ENCODE measurements around the gene RPTOR.

The RPTOR gene

DNA sequence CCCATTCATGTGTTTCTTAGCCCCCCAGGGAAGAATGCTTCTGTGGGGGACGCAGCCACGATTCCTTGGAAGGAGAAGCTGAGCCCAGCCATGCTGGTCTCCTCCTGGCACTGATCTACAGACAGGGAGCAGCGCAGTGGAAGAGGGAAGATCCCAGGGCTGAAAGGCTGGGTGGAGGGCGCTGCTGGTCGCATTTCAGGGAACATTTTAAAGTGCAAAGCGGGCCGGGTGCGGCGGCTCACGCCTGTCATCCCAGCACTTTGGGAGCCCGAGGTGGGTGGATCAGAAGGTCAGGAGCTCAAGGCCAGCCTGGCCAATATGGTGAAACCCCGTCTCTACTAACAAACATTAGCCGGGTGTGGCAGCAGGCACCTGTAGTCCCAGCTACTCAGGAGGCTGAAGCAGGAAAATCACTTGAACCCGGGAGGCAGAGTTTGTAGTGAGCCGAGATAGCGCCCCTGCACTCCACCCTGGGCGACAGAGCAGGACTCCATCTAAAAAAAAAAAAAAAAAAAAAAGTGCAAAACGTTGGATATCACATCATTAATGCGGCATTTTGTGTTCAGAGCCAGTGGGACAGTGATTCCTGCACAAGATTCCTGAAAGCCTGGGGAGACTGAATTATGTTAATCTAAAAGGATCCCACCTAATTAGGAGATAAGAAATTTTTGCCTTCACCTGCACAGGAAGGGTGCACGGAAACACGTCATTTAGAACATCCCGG is 446.4 kb downstream of the RPTOR start:
- no peak for DNase-seq

- peak; percentile 70 to 81 for DNase-seq
These were observed 447.0 kb downstream of the RPTOR start, which contains the start of gene CHMP6 for GRCh38 chr17:80991645-80992076. Gene CHMP6, plus strand, starts transcription at chr17:80991841. Its CDS starts 78 bp downstream, at chr17:80991919.

GRCh38 chr17:80992077-80992947 is 447.7 kb downstream of the RPTOR start:
- DNase-seq = peak in 1 of 2 donors; percentile 8

GRCh38 chr17:80992948-80993624 is 448.4 kb downstream of the RPTOR start:
- DNase-seq = no peak

GRCh38 chr17:80995131-80995530 is 450.5 kb downstream of the RPTOR start:
- DNase-seq = no peak

DNA sequence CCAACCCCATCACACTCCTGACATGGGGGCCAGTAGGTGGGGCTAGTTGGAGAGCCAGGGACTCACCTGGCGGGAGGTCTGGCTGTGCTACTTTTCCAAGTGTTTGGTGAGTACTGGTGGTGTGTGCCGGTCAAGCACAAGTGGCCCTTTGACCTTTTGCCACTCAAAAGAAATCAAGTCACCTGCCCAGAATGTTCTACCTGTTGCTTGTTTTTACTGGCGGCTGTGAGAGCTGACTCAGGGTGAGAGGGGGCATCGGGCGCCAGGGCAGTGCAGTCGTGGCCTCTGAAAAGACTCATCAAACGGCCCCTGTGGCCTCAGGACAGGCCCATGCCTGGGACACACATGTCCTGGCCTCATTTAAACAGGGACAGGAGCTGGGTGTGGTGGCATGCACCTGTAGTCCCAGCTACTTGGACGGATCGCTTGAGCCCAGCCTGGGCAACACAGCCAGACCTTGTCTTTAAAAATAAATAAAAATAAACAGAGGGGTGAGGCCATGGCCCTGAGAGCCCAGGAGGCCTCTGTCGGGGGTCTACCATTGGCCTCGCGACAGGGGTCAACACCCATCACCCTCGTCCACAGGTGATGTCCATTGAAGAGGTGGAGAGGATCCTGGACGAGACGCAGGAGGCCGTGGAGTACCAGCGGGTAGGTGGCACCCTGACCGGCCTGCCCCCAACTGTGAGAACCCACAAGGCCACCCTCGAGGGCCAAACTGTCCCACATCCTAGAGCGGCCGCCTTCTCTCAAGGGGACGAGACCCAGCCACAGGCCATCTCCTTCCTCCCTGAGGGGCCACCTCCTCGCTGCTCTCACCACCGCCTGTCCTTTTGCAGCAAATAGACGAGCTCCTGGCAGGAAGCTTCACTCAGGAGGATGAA is 452.0 kb downstream of the RPTOR start:
- no peak for DNase-seq

GRCh38 chr17:80997424-80998117 is 452.9 kb downstream of the RPTOR start:
- no peak for DNase-seq

DNA sequence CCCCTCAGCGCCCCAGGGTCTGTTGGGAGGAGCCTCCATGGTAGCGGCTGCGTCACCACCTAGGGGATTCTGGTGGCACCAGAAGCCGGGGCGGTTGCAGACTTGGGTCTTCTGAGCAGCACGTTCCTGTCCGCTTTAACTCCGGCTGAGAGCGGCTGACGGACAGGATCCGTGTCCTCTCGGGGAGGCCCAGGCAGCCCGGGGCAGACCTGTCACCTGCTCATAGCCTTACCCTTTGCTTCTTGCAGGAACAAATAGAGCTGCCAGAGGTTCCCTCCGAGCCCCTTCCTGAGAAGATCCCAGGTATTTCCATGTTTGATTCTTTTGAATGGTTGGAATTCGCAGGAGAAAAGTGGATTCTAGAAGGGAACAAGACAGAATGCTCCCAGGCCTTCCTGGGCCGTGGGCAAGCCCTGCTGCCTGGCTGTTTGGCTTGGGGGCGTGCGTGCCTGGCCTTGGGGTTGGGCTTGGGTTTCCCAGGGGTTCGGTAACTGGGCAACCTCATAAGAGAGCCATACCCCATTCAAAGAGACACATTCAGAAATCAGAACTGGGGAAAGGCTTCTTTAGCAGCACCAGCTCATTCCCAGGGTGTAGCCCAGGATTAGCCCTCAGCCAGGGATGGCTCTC is 453.6 kb downstream of the RPTOR start:
- DNase-seq = no peak

- no peak for DNase-seq
These were observed 454.3 kb downstream of the RPTOR start for GRCh38 chr17:80998748-80999535.

DNA sequence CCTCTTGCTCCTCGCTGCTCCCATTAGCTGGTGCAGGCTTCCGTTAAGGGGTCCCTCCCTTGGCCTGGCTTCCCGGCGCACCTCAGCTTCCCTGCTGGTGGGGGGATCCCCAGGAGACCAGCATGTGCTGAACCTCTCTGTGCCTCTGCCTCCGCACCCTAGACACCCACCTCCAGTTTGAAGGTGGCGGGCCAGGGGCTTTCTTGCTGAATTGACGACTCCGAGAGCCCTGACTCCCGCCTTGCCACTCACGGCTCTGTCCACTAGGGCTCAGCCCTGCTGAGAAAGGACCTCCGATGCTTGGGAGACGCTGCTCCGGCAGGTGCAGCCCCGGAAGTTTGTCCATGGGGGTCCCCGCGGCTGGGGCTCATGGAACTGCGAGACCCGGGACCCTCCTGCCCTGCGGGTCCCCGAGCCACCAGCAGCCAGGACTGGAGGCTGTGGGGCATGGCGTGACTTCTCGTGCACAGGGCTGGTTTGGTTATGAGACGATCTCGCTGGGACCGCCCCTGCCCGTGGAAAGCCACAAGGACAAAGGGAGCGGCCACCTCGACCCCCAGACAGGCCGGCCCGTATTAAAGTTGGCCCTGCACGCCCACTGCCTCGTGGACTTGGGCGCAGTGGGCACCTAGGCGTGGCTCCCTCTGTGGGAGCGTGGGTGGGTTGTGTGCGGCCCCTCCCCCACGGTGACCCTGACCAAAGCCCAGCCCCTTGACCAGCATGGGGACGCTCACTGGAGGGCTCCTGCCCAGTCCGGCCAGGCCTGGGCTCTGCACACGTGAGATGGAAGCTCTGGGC is 455.1 kb downstream of the RPTOR start:
- DNase-seq = no peak

GRCh38 chr17:81000334-81000630 is 455.6 kb downstream of the RPTOR start:
- no peak for DNase-seq

DNA sequence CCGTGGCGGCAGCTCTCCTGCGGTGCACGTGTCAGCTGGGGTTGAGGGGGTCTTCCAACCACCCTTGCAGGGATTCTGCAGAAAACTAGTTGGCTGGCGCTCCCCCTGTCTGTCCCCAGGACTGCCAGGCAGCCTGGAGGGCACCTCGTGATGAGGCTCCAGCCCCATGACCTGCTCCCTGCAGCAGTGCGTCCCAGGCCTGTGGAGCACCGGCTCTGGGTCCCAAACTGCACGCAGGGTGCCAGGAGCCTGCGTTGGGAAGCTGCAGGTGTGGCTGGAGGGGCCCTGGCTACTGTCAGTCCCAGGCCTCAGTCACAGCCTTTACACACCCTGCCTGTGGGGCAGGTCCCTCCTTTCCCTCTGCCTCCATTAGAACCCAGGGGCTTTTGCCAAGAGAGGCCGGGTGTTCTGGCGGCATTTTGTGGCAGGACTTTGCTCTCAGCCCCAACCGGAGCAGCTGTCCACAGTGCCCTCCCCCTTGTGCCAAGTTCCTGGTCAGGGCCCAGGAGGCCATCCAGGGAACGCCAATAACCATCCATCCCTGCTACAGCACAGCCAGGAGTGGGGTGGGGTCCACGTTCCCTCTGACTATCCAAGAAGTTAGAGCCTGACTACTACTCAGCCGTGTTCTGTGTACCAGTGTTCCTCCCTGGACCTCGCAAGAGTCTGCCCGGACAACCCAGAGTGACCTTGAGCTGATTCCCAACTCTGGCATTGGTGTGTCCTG is 456.2 kb downstream of the RPTOR start:
- no peak for DNase-seq

DNA sequence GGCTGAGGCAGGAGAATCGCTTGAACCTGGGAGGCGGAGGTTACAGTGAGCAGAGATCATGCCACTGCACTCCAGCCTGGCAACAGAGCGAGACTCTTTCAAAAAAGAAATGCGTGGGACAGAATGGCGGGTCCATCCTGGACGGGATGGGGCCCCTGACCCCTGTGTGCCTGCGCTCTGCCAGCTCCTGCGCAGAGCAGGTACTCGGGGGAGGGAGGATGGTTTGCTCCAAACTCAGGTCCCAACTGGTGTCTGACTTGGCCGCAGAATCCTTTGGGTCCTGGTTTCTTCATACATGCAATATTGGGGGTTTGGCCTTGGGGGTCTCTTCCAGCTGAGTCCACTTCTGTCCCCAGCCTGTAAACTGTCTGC is 457.4 kb downstream of the RPTOR start:
- DNase-seq = no peak

DNA sequence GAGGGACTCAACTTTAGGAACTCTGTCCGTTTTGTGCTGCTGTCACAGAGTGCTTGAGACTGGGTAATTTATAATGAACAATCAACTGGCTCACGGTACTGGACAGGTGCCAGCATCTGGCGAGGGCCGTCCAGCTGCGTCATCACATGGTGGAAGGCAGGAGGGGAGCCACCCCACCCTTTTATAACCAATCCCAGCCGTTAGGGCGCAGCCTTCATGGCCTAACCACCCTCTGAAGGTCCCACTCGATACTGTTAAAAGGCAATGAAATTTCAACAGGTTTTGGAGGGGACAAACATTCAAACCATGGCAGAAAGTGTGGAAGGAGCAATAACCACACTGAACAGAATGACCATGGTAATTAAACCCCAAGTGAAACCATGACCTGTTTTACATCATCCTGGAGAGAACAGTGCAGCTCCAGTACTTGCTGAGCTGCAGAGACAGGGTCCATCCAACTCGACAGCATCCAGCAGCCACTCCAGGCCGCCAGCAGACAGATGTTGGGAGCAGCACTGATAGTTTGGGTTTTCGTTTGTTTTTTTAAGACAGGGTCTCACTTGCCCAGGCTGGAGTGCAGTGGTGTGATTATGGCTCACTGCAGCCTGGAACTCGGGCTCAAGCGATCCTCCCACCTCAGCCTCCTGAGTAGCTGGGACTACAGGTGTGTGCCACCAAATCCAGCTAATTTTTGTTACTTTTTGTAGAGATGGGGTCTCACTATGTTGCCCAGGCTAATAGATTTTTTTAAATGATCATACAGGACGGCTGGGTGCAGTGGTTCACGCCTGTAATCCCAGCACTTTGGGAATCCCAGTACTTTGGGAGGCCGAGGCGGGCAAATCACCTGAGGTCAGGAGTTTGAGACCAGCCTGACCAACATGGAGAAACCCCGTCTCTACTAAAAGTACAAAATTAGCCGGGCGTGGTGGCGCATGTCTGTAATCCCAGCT is 458.0 kb downstream of the RPTOR start:
- DNase-seq = no peak

GRCh38 chr17:81003711-81004475 is 459.3 kb downstream of the RPTOR start:
- no peak for DNase-seq

- no peak for DNase-seq
These were observed 462.3 kb downstream of the RPTOR start for GRCh38 chr17:81006891-81007290.

DNA sequence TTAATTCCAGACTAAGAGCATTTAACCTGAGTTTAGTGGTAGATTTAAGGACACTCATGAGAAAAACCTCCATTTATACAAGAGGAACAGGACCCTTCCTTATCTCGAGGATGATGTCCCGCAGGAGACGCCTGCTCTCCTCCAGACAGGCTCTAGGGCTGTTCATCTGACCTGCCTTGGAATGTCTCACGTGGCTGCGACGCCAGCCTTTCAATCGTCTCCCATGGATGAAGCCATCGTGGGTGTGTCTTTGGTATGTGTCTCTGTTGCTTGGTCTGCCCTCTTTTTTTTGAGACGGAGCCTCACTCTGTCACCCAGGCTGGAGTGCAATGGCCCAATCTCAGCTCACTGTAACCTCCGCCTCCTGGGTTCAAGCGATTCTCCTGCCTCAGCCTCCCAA is 463.5 kb downstream of the RPTOR start:
- DNase-seq = no peak

Measured in CD4-positive, alpha-beta T cell treated with Interferon alpha-2 for 1 hour (primary cell).